Measurements from ENCODE around the gene DNAH5.
"Not testable (repeated sequence)": the region's sequence is repeated elsewhere in the genome, so short reads cannot be mapped to it uniquely, and the experiment has no call there.

The DNAH5 gene

GRCh38 chr5:13987843-13988464, 43.5 kb upstream of the DNAH5 start:
- peak; percentile 84 for TF ChIP-seq CTCF (IDR thresholded peaks at IDR 0.05; ENCODE audit: low read depth, low read length, missing control alignments)
- H3K27ac ChIP-seq, result peak overlapping the region; percentile 9
- no peaks in the 10 kb centered on the region for H3K36me3 ChIP-seq (replicated peaks)
- in situ Hi-C loops (cut with HindIII; ENCODE audit: low pct_ligation_motif_present, low sequenced_read_pairs), result loop anchor here (25.0 kb wide), 1 partner anchor 299 kb away; no protein-coding TSS in a partner anchor
- H3K4me3 ChIP-seq (ENCODE audit: low read depth, low read length), result no peak overlapping the region
- DNase-seq, result peak; percentile 71
- no peaks in the 10 kb centered on the region for H3K27me3 ChIP-seq (replicated peaks)

GRCh38 chr5:13985731-13986418, 41.4 kb upstream of the DNAH5 start:
- TF ChIP-seq CTCF (IDR thresholded peaks at IDR 0.05; ENCODE audit: low read depth, low read length, missing control alignments), result no peak
- no peaks in the 10 kb centered on the region for H3K36me3 ChIP-seq (replicated peaks)
- peak; percentile 90 for DNase-seq
- in situ Hi-C loops (cut with HindIII; ENCODE audit: low pct_ligation_motif_present, low sequenced_read_pairs), result loop anchor here (25.0 kb wide), 1 partner anchor 301 kb away; no protein-coding TSS in a partner anchor
- H3K27ac ChIP-seq, result peak overlapping the region; percentile 69
- H3K27me3 ChIP-seq (replicated peaks), result no peaks in the 10 kb centered on the region
- peak overlapping the region; percentile 33 for H3K4me3 ChIP-seq (ENCODE audit: low read depth, low read length)

GRCh38 chr5:13984888-13985287, 40.4 kb upstream of the DNAH5 start:
- H3K36me3 ChIP-seq (replicated peaks); H3K4me3 ChIP-seq (ENCODE audit: low read depth, low read length); DNase-seq; H3K27ac ChIP-seq; H3K27me3 ChIP-seq (replicated peaks): not testable (repeated sequence)
- in situ Hi-C loops (cut with HindIII; ENCODE audit: low pct_ligation_motif_present, low sequenced_read_pairs), result loop anchor here (25.0 kb wide), 1 partner anchor 302 kb away; no protein-coding TSS in a partner anchor

GRCh38 chr5:13976867-13977830, 32.7 kb upstream of the DNAH5 start:
- Histone ChIP-seq H3K36me3 (replicated peaks) (no peaks in the 10 kb centered on the region), H3K27me3 (replicated peaks) (no peaks in the 10 kb centered on the region), H3K27ac (no peak overlapping the region), H3K4me3 (ENCODE audit: low read depth, low read length) (no peak overlapping the region)
- peak; percentile 27 for DNase-seq
- in situ Hi-C loops (cut with HindIII; ENCODE audit: low pct_ligation_motif_present, low sequenced_read_pairs), result loop anchor here (25.0 kb wide), 1 partner anchor 310 kb away; no protein-coding TSS in a partner anchor
- TF ChIP-seq CTCF (IDR thresholded peaks at IDR 0.05; ENCODE audit: low read depth, low read length, missing control alignments), result peak; percentile 56

GRCh38 chr5:13976223-13976622, 31.7 kb upstream of the DNAH5 start:
- TF ChIP-seq CTCF (IDR thresholded peaks at IDR 0.05; ENCODE audit: low read depth, low read length, missing control alignments), result no peak
- in situ Hi-C loops (cut with HindIII; ENCODE audit: low pct_ligation_motif_present, low sequenced_read_pairs), result loop anchor here (25.0 kb wide), 1 partner anchor 311 kb away; no protein-coding TSS in a partner anchor
- H3K4me3 ChIP-seq (ENCODE audit: low read depth, low read length), result no peak overlapping the region
- H3K27me3 ChIP-seq (replicated peaks), result no peaks in the 10 kb centered on the region
- DNase-seq, result no peak
- no peak overlapping the region for H3K27ac ChIP-seq
- H3K36me3 ChIP-seq (replicated peaks), result no peaks in the 10 kb centered on the region
